ENCODE measurements around the gene DYTN. TPM values are rescaled to one million over a fixed set of nuclear protein-coding genes. Genes with fewer than 3 reads are reported as not detected.

Gene DYTN
- total RNA-seq, 4 donors from 2014 or later = not detected

DNA sequence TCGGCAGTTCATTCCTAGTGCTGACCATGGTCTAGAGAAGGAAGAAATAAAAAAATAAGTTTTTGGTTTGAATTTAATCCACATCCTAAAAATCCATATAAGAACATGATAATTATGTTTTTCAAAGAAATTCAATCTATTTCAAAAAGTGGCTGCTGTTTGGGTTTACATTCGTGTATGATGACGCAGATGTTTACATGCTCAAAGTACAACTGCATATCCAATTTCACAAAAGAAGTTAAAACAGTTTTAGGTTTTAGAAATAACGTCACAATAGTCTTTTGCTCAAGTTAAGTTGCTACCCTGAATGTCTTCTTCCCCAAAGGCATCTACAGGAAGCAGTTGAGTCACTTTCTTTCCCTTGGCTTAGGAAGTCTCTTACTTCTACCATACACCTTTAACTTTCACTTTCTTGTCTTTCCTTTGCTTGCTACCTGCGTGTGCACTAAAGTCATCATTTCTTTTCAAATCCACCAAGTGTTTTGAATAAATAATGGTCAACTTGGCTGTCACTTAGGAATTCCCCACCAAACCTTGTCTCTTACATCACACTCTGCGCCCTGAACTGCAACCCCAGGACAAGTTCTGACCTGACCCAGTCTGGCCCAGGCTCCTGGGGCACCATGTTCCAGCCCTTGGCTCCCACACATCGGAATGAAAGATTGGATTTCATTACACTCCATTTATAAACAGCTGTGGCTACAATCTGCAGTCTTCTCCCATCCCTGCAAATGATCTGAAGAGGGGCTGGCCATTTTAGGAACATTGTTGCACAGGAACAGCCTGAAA lies 47.5 kb downstream of the DYTN start:
- DNase-seq (ENCODE audit: low spot score in 2 of 2) = no peak
- intact Hi-C loops (cut with DNase I; ENCODE audit: low total_unique reads) = no loop called here
- no peak overlapping the region for H3K4me3 ChIP-seq (ENCODE audit: low read depth, poor library complexity, severe bottlenecking)
- TF ChIP-seq, protein P1, sequence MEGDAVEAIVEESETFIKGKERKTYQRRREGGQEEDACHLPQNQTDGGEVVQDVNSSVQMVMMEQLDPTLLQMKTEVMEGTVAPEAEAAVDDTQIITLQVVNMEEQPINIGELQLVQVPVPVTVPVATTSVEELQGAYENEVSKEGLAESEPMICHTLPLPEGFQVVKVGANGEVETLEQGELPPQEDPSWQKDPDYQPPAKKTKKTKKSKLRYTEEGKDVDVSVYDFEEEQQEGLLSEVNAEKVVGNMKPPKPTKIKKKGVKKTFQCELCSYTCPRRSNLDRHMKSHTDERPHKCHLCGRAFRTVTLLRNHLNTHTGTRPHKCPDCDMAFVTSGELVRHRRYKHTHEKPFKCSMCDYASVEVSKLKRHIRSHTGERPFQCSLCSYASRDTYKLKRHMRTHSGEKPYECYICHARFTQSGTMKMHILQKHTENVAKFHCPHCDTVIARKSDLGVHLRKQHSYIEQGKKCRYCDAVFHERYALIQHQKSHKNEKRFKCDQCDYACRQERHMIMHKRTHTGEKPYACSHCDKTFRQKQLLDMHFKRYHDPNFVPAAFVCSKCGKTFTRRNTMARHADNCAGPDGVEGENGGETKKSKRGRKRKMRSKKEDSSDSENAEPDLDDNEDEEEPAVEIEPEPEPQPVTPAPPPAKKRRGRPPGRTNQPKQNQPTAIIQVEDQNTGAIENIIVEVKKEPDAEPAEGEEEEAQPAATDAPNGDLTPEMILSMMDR (IDR thresholded peaks at IDR 0.05) = no peak
- no peak for TF ChIP-seq POLR2A (IDR thresholded peaks at IDR 0.05)
- WGBS, 2 donors = 53 to 63% methylated on average over 7 of the region's 7 CpGs

DNA sequence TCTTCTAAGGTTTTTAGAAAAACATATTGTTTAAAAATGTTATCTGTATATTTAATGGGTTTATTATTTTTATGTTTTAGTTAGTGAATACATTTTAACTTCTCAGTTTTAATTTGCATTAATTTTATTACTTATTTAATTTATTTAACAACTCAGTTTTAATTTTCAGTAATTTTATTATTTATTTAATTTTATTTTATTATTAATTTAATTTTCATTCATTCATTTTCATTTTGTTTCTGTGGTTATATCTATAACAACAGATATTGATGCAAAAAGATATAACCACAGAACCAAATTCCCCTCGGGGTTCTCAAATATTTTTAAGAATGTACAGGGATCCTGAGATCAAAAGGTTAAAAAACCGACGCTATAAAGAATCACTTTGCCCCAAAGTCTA lies 52.9 kb downstream of the DYTN start:
- no peak for DNase-seq (ENCODE audit: low spot score in 2 of 2)
- intact Hi-C loops (cut with DNase I; ENCODE audit: low total_unique reads) = no loop called here
- WGBS, 2 donors = 70 to 79% methylated on average over 3 of the region's 3 CpGs
- TF ChIP-seq POLR2A (IDR thresholded peaks at IDR 0.05) = no peak
- TF ChIP-seq, protein P1 (IDR thresholded peaks at IDR 0.05) = no peak
- no peak overlapping the region for H3K4me3 ChIP-seq (ENCODE audit: low read depth, poor library complexity, severe bottlenecking)

DNA sequence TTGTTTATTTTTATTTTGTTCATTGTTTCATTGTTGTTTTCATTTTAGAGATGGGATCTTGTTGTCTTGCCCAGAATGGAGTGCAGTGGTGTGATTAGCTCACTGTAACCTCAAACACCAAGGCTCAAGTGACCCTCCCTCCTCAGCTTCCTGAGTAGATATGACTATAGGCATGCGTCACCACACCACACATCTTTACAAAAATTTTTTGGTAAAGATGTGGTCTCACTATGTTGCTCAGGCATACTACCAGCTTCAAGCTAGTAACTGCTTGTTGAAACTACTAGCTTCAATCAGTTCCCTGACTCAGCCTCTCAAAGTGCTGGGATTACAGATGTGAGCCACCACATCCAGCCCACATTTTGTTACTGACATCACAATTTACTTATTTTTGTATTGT lies 61.1 kb downstream of the DYTN start:
- 93 to 96% methylated on average over 1 of the region's 1 CpG for WGBS, 2 donors
- intact Hi-C loops (cut with DNase I; ENCODE audit: low total_unique reads) = no loop called here
- no peak for DNase-seq (ENCODE audit: low spot score in 2 of 2)
- H3K4me3 ChIP-seq (ENCODE audit: low read depth, poor library complexity, severe bottlenecking) = no peak overlapping the region
- TF ChIP-seq, protein P1 (IDR thresholded peaks at IDR 0.05) = no peak
- no peak for TF ChIP-seq POLR2A (IDR thresholded peaks at IDR 0.05)

DNA sequence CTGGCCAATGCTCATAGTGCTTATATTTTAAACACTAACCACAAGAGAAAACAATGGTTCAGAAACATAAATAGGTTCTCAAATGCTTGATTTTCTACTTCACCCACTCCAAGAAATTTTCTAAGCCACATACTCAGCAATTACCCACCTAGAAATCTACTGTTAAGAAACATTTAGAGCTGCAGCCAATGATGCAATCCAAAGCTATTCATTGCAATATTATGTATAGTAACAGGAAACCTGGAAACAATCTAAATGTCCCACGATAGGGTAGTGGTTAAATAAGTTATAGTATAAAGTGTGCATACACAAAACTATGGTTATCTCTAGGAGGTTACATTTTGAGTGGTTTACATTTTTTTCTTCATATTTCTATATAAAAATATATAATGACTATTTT lies 70.2 kb downstream of the DYTN start:
- no peak overlapping the region for H3K4me3 ChIP-seq (ENCODE audit: low read depth, poor library complexity, severe bottlenecking)
- WGBS, 2 donors = 54 to 58% methylated on average over 1 of the region's 1 CpG
- DNase-seq (ENCODE audit: low spot score in 2 of 2) = no peak
- TF ChIP-seq POLR2A (IDR thresholded peaks at IDR 0.05) = no peak
- TF ChIP-seq, protein P1 (IDR thresholded peaks at IDR 0.05) = no peak
- intact Hi-C loops (cut with DNase I; ENCODE audit: low total_unique reads) = no loop called here

DNA sequence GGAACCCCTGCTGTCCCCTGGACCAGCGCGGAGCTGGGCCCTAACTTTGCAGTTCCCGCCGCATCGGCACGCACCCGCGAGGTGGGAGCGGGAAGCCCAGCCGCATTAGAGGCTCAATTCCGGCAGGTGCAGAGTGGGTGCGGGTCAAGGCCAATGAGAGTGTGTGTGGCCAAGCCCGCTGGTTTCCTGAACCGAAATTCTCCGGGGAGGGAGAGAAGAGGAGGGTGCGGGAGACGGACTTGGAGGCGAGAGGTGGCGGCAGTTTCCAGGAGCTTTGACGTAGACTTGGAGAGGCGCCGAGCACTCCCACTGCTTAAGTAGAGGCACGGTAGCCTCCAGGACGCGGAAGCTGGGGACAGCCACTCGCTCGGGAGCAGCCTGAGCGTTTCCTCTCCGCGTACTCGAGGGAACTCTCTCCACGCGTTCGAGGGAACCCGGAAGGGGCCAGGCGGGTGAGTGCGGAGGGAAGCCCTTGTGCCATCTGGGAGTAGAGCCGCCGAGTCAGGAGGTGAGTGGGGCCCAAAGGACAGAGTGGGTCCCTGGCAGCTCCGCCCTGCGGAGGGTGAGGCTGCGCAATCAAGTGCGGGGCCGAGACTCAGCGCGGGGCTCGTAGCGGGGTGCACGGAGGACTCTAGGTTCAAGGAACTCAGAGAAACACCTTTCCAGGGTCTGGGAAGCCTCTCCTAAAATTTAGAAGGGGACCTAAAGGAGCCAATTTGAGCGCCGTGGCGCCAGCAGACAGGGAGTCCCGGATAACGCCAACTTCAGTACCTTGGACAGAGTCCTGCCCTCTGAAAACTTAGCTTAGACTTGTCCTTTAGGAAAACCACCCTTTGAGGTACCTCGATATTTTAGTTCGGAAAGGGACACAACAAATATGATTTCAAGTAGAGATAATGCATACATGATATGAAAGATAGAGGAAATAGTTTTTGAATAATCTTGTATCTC lies 75.8 kb downstream of the DYTN start, which contains the start of gene FAM237A:
TSS of gene FAM237A (plus strand) at position 413 of the 951 bp plus-strand sequence. CDS start 1,750 bp downstream, outside the sequence.
- no peak within 1 kb of the TSS for H3K4me3 ChIP-seq (ENCODE audit: low read depth, poor library complexity, severe bottlenecking)
- WGBS, 2 donors = 2 to 8% methylated on average over 52 to 53 of the region's 56 CpGs
- TF ChIP-seq POLR2A (IDR thresholded peaks at IDR 0.05) = no peak
- TF ChIP-seq, protein P1 (IDR thresholded peaks at IDR 0.05) = no peak
- intact Hi-C loops (cut with DNase I; ENCODE audit: low total_unique reads) = no loop called here
- no peak for DNase-seq (ENCODE audit: low spot score in 2 of 2)

Data from lower leg skin (tissue), 4 donors.